ENCODE measurements around the gene PNPLA2.

The PNPLA2 gene

GRCh38 chr11:786235-787083 is 32.3 kb upstream of the PNPLA2 start:
- ChIA-PET CTCF (interaction anchor here (1.2 kb wide), 1 partner anchor 10 kb away, joined by 3 read pairs; the partner anchor contains the start of gene GATD1), POLR2A (no interaction called here)
- TF ChIP-seq CTCF (IDR thresholded peaks at IDR 0.05; ENCODE audit: insufficient read depth, low read length, missing control alignments), result no peak
- no peak for DNase-seq (ENCODE audit: low read depth, low spot score)
- H3K4me3 ChIP-seq (ENCODE audit: low read depth, low read length), result no peak overlapping the region

GRCh38 chr11:787084-787675 is 31.5 kb upstream of the PNPLA2 start:
- no peak for TF ChIP-seq CTCF (IDR thresholded peaks at IDR 0.05; ENCODE audit: insufficient read depth, low read length, missing control alignments)
- H3K4me3 ChIP-seq (ENCODE audit: low read depth, low read length), result no peak overlapping the region
- no peak for DNase-seq (ENCODE audit: low read depth, low spot score)
- CTCF ChIA-PET, result no interaction called here
- POLR2A ChIA-PET, result no interaction called here

- DNase-seq (ENCODE audit: low read depth, low spot score), result no peak
- no peak for TF ChIP-seq CTCF (IDR thresholded peaks at IDR 0.05; ENCODE audit: insufficient read depth, low read length, missing control alignments)
- ChIA-PET CTCF (no interaction called here), POLR2A (no interaction called here)
- no peak overlapping the region for H3K4me3 ChIP-seq (ENCODE audit: low read depth, low read length)
Measured at GRCh38 chr11:788009-788640, 30.6 kb upstream of the PNPLA2 start.

- CTCF ChIA-PET, result no interaction called here
- no peak for DNase-seq (ENCODE audit: low read depth, low spot score)
- no peak for TF ChIP-seq CTCF (IDR thresholded peaks at IDR 0.05; ENCODE audit: insufficient read depth, low read length, missing control alignments)
- POLR2A ChIA-PET, result interaction anchor here (0.9 kb wide), 1 partner anchor 32 kb away, joined by 4 read pairs; no protein-coding TSS in a partner anchor
- H3K4me3 ChIP-seq (ENCODE audit: low read depth, low read length), result peak overlapping the region; percentile 51
Measured at GRCh38 chr11:788953-789940, 29.5 kb upstream of the PNPLA2 start.

GRCh38 chr11:789943-790342 is 28.8 kb upstream of the PNPLA2 start, which contains the start of gene CEND1:
Gene CEND1 (minus strand): TSS chr11:790090. CDS start chr11:788576, 1,514 bp downstream.
- H3K4me3 ChIP-seq (ENCODE audit: low read depth, low read length), result peak within 1 kb of the TSS; percentile 51
- no peak for TF ChIP-seq CTCF (IDR thresholded peaks at IDR 0.05; ENCODE audit: insufficient read depth, low read length, missing control alignments)
- DNase-seq (ENCODE audit: low read depth, low spot score), result no peak
- ChIA-PET CTCF (no interaction called here), POLR2A (interaction anchor here (0.5 to 0.9 kb wide), 3 partner anchors 13 to 33 kb away, joined by 3 to 4 read pairs (median 4); no protein-coding TSS in a partner anchor)

Measured in AG04449 (cell line).